Endothelial cell of umbilical vein (primary cell): ENCODE data around the gene COPZ2. TPM values are rescaled to one million over a fixed set of nuclear protein-coding genes. Genes with fewer than 3 reads are reported as not detected.

ENCODE experiments used
- BruUV-seq: library from RNA; stranded (reverse); fragments of 400-500 nt; replicated peaks from 2 replicates; lab custom pipeline; 2021; lab: Mats Ljungman, UMichigan
- CTCF ChIA-PET: fragments of 300-600, 350-600 bp; sonication (Branson Sonifier 250); formaldehyde crosslinking; loops from one replicate; lab custom pipeline; 2021; ENCODE audit warnings: antibody characterized with exemption, inconsistent platforms; lab: Charles Lee
- POLR2A ChIA-PET: fragments of 300-600, 350-600 bp; sonication (Branson Sonifier 250); formaldehyde crosslinking; loops from one replicate; lab custom pipeline; 2021; ENCODE audit warnings: antibody characterized with exemption, inconsistent platforms; lab: Charles Lee
- DNase-seq: peaks from one replicate; pipeline ENCODE4 v3.0.0-alpha.2; 2011; ENCODE audit warnings: low read depth, low spot score
- FAIRE-seq: peaks from 2 replicates; lab custom pipeline; 2011; peaks lifted over from hg19 to GRCh38; lab: Jason Lieb, UNC
- H2AFZ ChIP-seq: 2 replicates; pipeline ENCODE4 v1.6.0; 2012; ENCODE audit warnings: low read depth, low read length, control low read depth, inconsistent platforms
- H3K27ac ChIP-seq: 2 replicates; pipeline ENCODE4 v1.5.1; 2011; ENCODE audit warnings: low read depth, mild to moderate bottlenecking, control low read depth, low read length, moderate library complexity; ENCODE audit not compliant: insufficient read depth
- H3K27me3 ChIP-seq, 2 experiments: 2 replicates each; pipeline versions ENCODE4 v1.6.0 to v1.6.1; 2011; ENCODE audit warnings: low read length in 2 of 2, mixed read lengths in 1 of 2; ENCODE audit not compliant: control insufficient read depth in 2 of 2, insufficient read depth in 2 of 2
- H3K36me3 ChIP-seq, 2 experiments: 2 replicates in 1 of 2; 3 replicates in 1 of 2; pipeline ENCODE4 v1.5.1; 2011; ENCODE audit warnings: low read length in 2 of 2, mild to moderate bottlenecking in 1 of 2, moderate library complexity in 1 of 2; ENCODE audit not compliant: control insufficient read depth in 2 of 2, insufficient read depth in 2 of 2; ENCODE audit errors: extremely low read depth in 1 of 2
- H3K4me1 ChIP-seq: 3 replicates; pipeline ENCODE4 v1.5.1; 2011; ENCODE audit warnings: mild to moderate bottlenecking, low read length; ENCODE audit not compliant: control insufficient read depth, insufficient read depth; ENCODE audit errors: extremely low read depth
- H3K4me2 ChIP-seq: 2 replicates; pipeline ENCODE4 v1.6.1; 2011; ENCODE audit warnings: low read length, control low read depth, mixed read lengths; ENCODE audit not compliant: insufficient read depth
- H3K4me3 ChIP-seq, 3 experiments: fragments of 200-600 bp in 1 of 3; sonication (generic), shearing (Covaris generic) in 1 of 3; replicated peaks in 1 of 3; 2 replicates each; pipeline ENCODE4 v1.5.1; 2011 to 2016; ENCODE audit warnings: control low read depth in 3 of 3, low read length in 3 of 3, mild to moderate bottlenecking in 2 of 3, inconsistent platforms in 1 of 3, low read depth in 1 of 3, moderate library complexity in 1 of 3; ENCODE audit not compliant: insufficient read depth in 1 of 3
- H3K79me2 ChIP-seq: 2 replicates; pipeline ENCODE4 v1.6.0; 2012; ENCODE audit warnings: low read length, inconsistent platforms; ENCODE audit not compliant: control insufficient read depth, insufficient read depth
- H3K9ac ChIP-seq: replicated peaks from 2 replicates; pipeline ENCODE3; 2011; ENCODE audit warnings: low read length, control low read depth; ENCODE audit not compliant: insufficient read depth; ENCODE audit errors: extremely low read depth
- H3K9me1 ChIP-seq: replicated peaks from 3 replicates; pipeline ENCODE4 v1.6.0; 2011; ENCODE audit warnings: mild to moderate bottlenecking, low read length; ENCODE audit not compliant: control insufficient read depth, insufficient read depth; ENCODE audit errors: extremely low read depth
- H3K9me3 ChIP-seq: replicated peaks from 2 replicates; pipeline ENCODE4 v1.5.1; 2012; ENCODE audit warnings: low read length, inconsistent platforms; ENCODE audit not compliant: control insufficient read depth, insufficient read depth
- H4K20me1 ChIP-seq: replicated peaks from 2 replicates; pipeline ENCODE3; 2011; ENCODE audit warnings: mild to moderate bottlenecking, low read length; ENCODE audit not compliant: control insufficient read depth, insufficient read depth; ENCODE audit errors: extremely low read depth
- EZH2 ChIP-seq: IDR thresholded peaks from 2 replicates; pipeline ENCODE4 v1.6.1; 2012; ENCODE audit warnings: borderline replicate concordance, low read depth, mild to moderate bottlenecking, moderate library complexity, low read length, inconsistent platforms; ENCODE audit not compliant: severe bottlenecking
- FOS ChIP-seq: IDR thresholded peaks from 2 replicates; pipeline ENCODE4 v1.6.1; 2011; ENCODE audit warnings: mild to moderate bottlenecking, low read length, moderate library complexity, borderline replicate concordance; ENCODE audit not compliant: insufficient read depth
- GATA2 ChIP-seq: IDR thresholded peaks from 2 replicates; pipeline ENCODE4 v1.7.0; 2011; ENCODE audit warnings: low read depth, mild to moderate bottlenecking, moderate library complexity, mixed read lengths, low read length; ENCODE audit not compliant: insufficient read length, insufficient read depth
- JUN ChIP-seq: IDR thresholded peaks from 2 replicates; pipeline ENCODE4 v1.6.1; 2011; ENCODE audit warnings: borderline replicate concordance, low read depth; ENCODE audit not compliant: insufficient read length, insufficient read depth
- MYC ChIP-seq: IDR thresholded peaks from one replicate; pipeline ENCODE4 v1.6.1; 2011; ENCODE audit warnings: mild to moderate bottlenecking, low read depth, low read length
- POLR2A ChIP-seq: IDR thresholded peaks from 2 replicates; pipeline ENCODE4 v1.6.1; 2012; ENCODE audit warnings: low read depth, mild to moderate bottlenecking, control low read depth, low read length
- POLR2AphosphoS5 ChIP-seq: IDR thresholded peaks from 2 replicates; pipeline ENCODE4 v1.6.1; 2012; ENCODE audit warnings: low read depth, mild to moderate bottlenecking, control low read depth, low read length, moderate library complexity; ENCODE audit not compliant: insufficient read depth
- dilution Hi-C: fragments of 300-500 bp; cut with MboI; formaldehyde crosslinking; loops from one replicate; pipeline ENCODE4 v1.15.0; 2019; ENCODE audit warnings: low sequenced_read_pairs; ENCODE audit not compliant: extremely low pct_ligation_motif_present
- intact Hi-C: fragments of 100-400 bp; cut with micrococcal nuclease; formaldehyde crosslinking; loops from one replicate; pipeline ENCODE4 v1.10.0; 2022
- polyA plus RNA-seq, 4 experiments: library from polyadenylated mRNA; depleted of rRNA in 3 of 4; stranded (reverse) in 3 of 4; unstranded in 1 of 4; fragments of >200 nt; gene quantifications; 2 replicates each; pipeline versions ENCODE4 v1.2.1 to v1.2.3, GENCODE V29; 2011 to 2012; ENCODE audit warnings: missing spikeins in 1 of 4
- total RNA-seq: library from RNA; stranded (reverse); gene quantifications from 2 replicates; pipeline ENCODE4 v1.2.3, GENCODE V29; 2021
- TF ChIP-seq, protein P1 (sequence below): IDR thresholded peaks from 2 replicates; pipeline ENCODE4 v1.6.1; 2011; ENCODE audit not compliant: insufficient read depth, insufficient read length
- TF ChIP-seq, protein P2 (sequence below), 2 donors: IDR thresholded peaks; 1 replicate in 1 of 2; 2 replicates in 1 of 2; pipeline ENCODE4 v1.5.1; 2011; ENCODE audit warnings: low read length in 2 of 2, mild to moderate bottlenecking in 2 of 2, moderate library complexity in 2 of 2, control low read depth in 1 of 2, inconsistent platforms in 1 of 2, low read depth in 1 of 2; ENCODE audit not compliant: insufficient read depth in 1 of 2; ENCODE audit errors: extremely low read depth in 1 of 2

Gene COPZ2
- total and polyA plus RNA-seq, 2 donors (not counting 3 experiments of a cell fraction or from before 2014, with no cell fraction given) = 16.3 to 28.1 TPM

- TF ChIP-seq, protein P1, sequence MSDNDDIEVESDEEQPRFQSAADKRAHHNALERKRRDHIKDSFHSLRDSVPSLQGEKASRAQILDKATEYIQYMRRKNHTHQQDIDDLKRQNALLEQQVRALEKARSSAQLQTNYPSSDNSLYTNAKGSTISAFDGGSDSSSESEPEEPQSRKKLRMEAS = no peak
- no peak for TF ChIP-seq GATA2
- TF ChIP-seq POLR2AphosphoS5 = no peak
- TF ChIP-seq MYC = no peak
- no peak for TF ChIP-seq POLR2A
- TF ChIP-seq, protein P2, sequence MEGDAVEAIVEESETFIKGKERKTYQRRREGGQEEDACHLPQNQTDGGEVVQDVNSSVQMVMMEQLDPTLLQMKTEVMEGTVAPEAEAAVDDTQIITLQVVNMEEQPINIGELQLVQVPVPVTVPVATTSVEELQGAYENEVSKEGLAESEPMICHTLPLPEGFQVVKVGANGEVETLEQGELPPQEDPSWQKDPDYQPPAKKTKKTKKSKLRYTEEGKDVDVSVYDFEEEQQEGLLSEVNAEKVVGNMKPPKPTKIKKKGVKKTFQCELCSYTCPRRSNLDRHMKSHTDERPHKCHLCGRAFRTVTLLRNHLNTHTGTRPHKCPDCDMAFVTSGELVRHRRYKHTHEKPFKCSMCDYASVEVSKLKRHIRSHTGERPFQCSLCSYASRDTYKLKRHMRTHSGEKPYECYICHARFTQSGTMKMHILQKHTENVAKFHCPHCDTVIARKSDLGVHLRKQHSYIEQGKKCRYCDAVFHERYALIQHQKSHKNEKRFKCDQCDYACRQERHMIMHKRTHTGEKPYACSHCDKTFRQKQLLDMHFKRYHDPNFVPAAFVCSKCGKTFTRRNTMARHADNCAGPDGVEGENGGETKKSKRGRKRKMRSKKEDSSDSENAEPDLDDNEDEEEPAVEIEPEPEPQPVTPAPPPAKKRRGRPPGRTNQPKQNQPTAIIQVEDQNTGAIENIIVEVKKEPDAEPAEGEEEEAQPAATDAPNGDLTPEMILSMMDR (IDR thresholded peaks at IDR 0.05; ENCODE audit: extremely low read depth in 1 of 2, insufficient read depth in 1 of 2, low read depth in 1 of 2, low read length in 2 of 2) = no peak
- no peak for TF ChIP-seq EZH2
- no peak for TF ChIP-seq FOS
- no peak for TF ChIP-seq JUN
- H3K9me3 ChIP-seq = no peaks in the 10 kb centered on the region
- no peak overlapping the region for H3K27ac ChIP-seq
- FAIRE-seq (no peak), DNase-seq (no peak)
- no peaks in the 10 kb centered on the region for H4K20me1 ChIP-seq
- H2AFZ ChIP-seq = no peak overlapping the region
- POLR2A ChIA-PET = interaction anchor here (0.6 to 1.7 kb wide), 2 partner anchors 8 to 10 kb away, joined by 3 to 8 read pairs; partner anchors contain the start of gene NFE2L1
- H3K36me3 ChIP-seq = peaks cover 29 to 67% of the 10 kb centered on the region in 2 experiments
- no peak overlapping the region for H3K4me2 ChIP-seq
- H3K9ac ChIP-seq = no peak overlapping the region
- H3K4me3 ChIP-seq = no peak overlapping the region
- H3K9me1 ChIP-seq = no peaks in the 10 kb centered on the region
- no TSS peak for BruUV-seq
- dilution Hi-C loops = no loop called here
- intact Hi-C loops = no loop called here
- no peaks in the 10 kb centered on the region for H3K27me3 ChIP-seq
- H3K79me2 ChIP-seq = peaks cover 43% of the 10 kb centered on the region
- CTCF ChIA-PET = interaction anchor here (1.3 to 3.8 kb wide), 8 partner anchors 9 to 73 kb away, joined by 3 to 20 read pairs (median 7); no protein-coding TSS in a partner anchor
- H3K4me1 ChIP-seq = peaks cover 12% of the 10 kb centered on the region
Measured at GRCh38 chr17:48058393-48059124, 21.0 kb upstream of the COPZ2 start.
